Measurements from ENCODE around the gene CHRNB4. TPM values are rescaled to one million over a fixed set of nuclear protein-coding genes. Genes with fewer than 3 reads are reported as not detected.

The CHRNB4 gene
- polyA plus RNA-seq, 1 of the 3 experiments (the other 2 are of a cell fraction), result 0.30 TPM

Small RNA genes within 50 kb of the gene (small RNA-seq; reads per million reads assigned to genes)
- gene AC067863.2, result 0 reads per million in 7 experiments

Other genes starting within 250 kb of the CHRNB4 start
- gene IREB2, start 203.0 kb downstream of the CHRNB4 start, polyA plus RNA-seq (2012; rRNA removed), result 9.5 and 13.7 TPM in 2 replicates
- 2.2 and 2.8 TPM in 2 replicates for gene HYKK, start 133.6 kb downstream of the CHRNB4 start, polyA plus RNA-seq (2012; rRNA removed)
- gene PSMA4, start 100.8 kb downstream of the CHRNB4 start, polyA plus RNA-seq (2012; rRNA removed), result 212 and 251 TPM in 2 replicates
- gene CHRNA5, start 75.7 kb downstream of the CHRNB4 start, polyA plus RNA-seq (2012; rRNA removed), result 5.3 and 5.5 TPM in 2 replicates
- gene CHRNA3, start 20.2 kb downstream of the CHRNB4 start, polyA plus RNA-seq (2012; rRNA removed), result 2.3 and 6.3 TPM in 2 replicates
- 12.7 and 17.9 TPM in 2 replicates for gene ADAMTS7, start 170.3 kb upstream of the CHRNB4 start, polyA plus RNA-seq (2012; rRNA removed)
- 163 and 174 TPM in 2 replicates for gene MORF4L1, start 231.7 kb upstream of the CHRNB4 start, polyA plus RNA-seq (2012; rRNA removed)